ENCODE data around the gene ATP10A. TPM values are rescaled to one million over a fixed set of nuclear protein-coding genes. Genes with fewer than 3 reads are reported as not detected.
"Not testable (repeated sequence)": the region's sequence is repeated elsewhere in the genome, so short reads cannot be mapped to it uniquely, and the experiment has no call there.

The ATP10A gene
- total RNA-seq, 8 experiments from 2014 or later: 0.09 to 4.6 (median 0.97) TPM

GRCh38 chr15:25897658-25898057 lies 34.5 kb upstream of the ATP10A start:
- no peaks in the 10 kb centered on the region for H3K4me1 ChIP-seq (replicated peaks in 1 of 2)
- in situ Hi-C loops (cut with MboI; ENCODE audit: low pct_unique_long_range_greater_than_20kb in 2 of 9, low sequenced_read_pairs in 9 of 9, unreplicated experiment in 9 of 9): no loop called here
- H3K27ac ChIP-seq: no peak overlapping the region
- no peak for ATAC-seq (replicated peaks in 6 of 8)
- H3K4me3 ChIP-seq: no peak overlapping the region

DNA sequence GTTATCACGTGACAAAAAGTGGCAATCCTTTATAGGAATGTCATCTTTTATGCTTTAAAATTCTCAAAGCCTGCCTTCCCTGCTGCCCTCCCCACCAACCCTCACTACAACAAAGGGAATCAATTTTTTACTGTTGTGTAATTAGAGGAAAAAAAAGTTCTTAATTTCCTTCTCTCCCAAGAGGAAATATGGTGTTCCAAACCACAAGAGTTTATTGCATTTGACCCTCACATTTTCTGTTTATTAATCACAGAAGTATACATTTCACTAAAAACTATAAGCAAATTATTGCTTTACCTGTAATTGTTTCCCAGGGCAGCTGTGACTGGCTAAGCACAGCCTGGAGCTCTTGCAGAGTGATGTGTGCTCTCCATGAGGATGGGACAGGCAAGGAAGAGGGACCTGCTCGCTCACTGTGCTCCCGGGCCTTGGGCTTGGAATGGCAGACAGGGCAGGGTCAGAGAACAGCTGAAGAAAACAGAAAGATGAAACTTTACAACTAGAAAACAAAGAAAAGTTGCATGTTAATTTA lies 31.3 kb upstream of the ATP10A start:
- H3K4me3 ChIP-seq: no peak overlapping the region
- no peaks in the 10 kb centered on the region for H3K4me1 ChIP-seq (replicated peaks in 1 of 2)
- ATAC-seq (replicated peaks in 6 of 8): no peak
- in situ Hi-C loops (cut with MboI; ENCODE audit: low pct_unique_long_range_greater_than_20kb in 2 of 9, low sequenced_read_pairs in 9 of 9, unreplicated experiment in 9 of 9): no loop called here
- H3K27ac ChIP-seq: no peak overlapping the region
- 28 to 100% (median 82%) methylated on average over 1 to 3 of the region's 3 CpGs; no CpG with 5 or more reads in 1 of the 10 experiments for WGBS, 10 experiments

DNA sequence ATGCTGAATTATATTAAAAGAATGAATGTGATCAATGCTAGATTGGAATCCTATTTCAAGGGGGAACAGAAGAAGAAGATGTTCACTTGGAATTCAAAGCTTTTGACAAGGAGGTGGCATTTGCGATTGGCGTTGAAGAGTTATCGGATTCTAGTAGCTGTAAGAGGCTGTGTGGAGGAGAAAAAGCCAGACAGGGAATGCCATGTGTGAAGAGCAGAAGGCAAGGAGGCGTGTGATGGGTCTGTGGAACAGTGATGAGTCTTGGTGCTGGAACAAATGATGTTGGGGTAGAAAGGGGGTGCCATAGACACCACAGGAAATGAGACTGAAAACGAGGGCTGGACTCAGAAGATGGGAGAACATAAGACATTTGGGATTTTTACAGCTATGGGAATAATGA lies 30.5 kb upstream of the ATP10A start:
- WGBS, 10 experiments: 57 to 92% (median 82%) methylated on average over 1 to 5 of the region's 5 CpGs; no CpG with 5 or more reads in 1 of the 10 experiments
- ATAC-seq (replicated peaks in 6 of 8): no peak
- in situ Hi-C loops (cut with MboI; ENCODE audit: low pct_unique_long_range_greater_than_20kb in 2 of 9, low sequenced_read_pairs in 9 of 9, unreplicated experiment in 9 of 9): no loop called here
- Histone ChIP-seq H3K4me1 (replicated peaks in 1 of 2) (no peaks in the 10 kb centered on the region), H3K27ac (no peak overlapping the region), H3K4me3 (no peak overlapping the region)

- H3K4me1 ChIP-seq (replicated peaks in 1 of 2): no peaks in the 10 kb centered on the region
- in situ Hi-C loops (cut with MboI; ENCODE audit: low pct_unique_long_range_greater_than_20kb in 2 of 9, low sequenced_read_pairs in 9 of 9, unreplicated experiment in 9 of 9): no loop called here
- ATAC-seq (replicated peaks in 6 of 8): no peak
- H3K27ac ChIP-seq: no peak overlapping the region
- no peak overlapping the region for H3K4me3 ChIP-seq
- 0 to 87% (median 58%) methylated on average over 1 to 3 of the region's 3 CpGs; no CpG with 5 or more reads in 2 of the 10 experiments for WGBS, 10 experiments
Measured at GRCh38 chr15:25892126-25892525, 29.0 kb upstream of the ATP10A start.

- Histone ChIP-seq H3K27ac (no peak overlapping the region), H3K4me3 (no peak overlapping the region), H3K4me1 (replicated peaks in 1 of 2) (no peaks in the 10 kb centered on the region)
- ATAC-seq (replicated peaks in 6 of 8): no peak
- in situ Hi-C loops (cut with MboI; ENCODE audit: low pct_unique_long_range_greater_than_20kb in 2 of 9, low sequenced_read_pairs in 9 of 9, unreplicated experiment in 9 of 9): no loop called here
- WGBS, 10 experiments: 55 to 100% (median 76%) methylated on average over 1 to 4 of the region's 4 CpGs
Measured at GRCh38 chr15:25891081-25891480, 28.0 kb upstream of the ATP10A start.

- WGBS, 10 experiments: 11 to 92% (median 66%) methylated on average over 1 to 5 of the region's 5 CpGs; no CpG with 5 or more reads in 3 of the 10 experiments
- ATAC-seq (replicated peaks in 6 of 8): peak in 3 of 8 experiments; percentile 16 to 60 (median 39)
- in situ Hi-C loops (cut with MboI; ENCODE audit: low pct_unique_long_range_greater_than_20kb in 2 of 9, low sequenced_read_pairs in 9 of 9, unreplicated experiment in 9 of 9): no loop called here
- Histone ChIP-seq H3K4me1 (replicated peaks in 1 of 2) (no peaks in the 10 kb centered on the region), H3K27ac (no peak overlapping the region), H3K4me3 (no peak overlapping the region)
Measured at GRCh38 chr15:25890529-25890928, 27.4 kb upstream of the ATP10A start.

DNA sequence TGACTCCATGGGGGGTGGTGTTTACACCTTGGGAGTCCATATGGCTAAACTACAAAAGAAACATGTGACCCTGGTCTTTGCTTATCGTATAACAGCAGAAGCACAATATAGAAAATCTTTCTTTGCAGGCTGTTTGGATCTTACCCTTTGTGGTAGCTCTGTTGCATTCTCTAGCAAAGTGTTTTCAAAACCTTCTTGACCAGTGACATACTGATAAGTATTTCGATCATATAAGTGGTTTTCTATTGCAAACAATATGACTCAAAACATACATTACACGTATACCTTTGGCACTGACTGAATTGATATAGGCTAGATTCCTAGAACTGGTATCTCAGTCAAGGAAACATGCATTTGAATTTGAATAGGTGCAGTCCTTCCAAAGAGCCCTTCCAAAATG lies 24.7 kb upstream of the ATP10A start:
- Histone ChIP-seq H3K4me1 (replicated peaks in 1 of 2) (no peaks in the 10 kb centered on the region), H3K27ac (no peak overlapping the region), H3K4me3 (no peak overlapping the region)
- ATAC-seq (replicated peaks in 6 of 8): no peak
- in situ Hi-C loops (cut with MboI; ENCODE audit: low pct_unique_long_range_greater_than_20kb in 2 of 9, low sequenced_read_pairs in 9 of 9, unreplicated experiment in 9 of 9): no loop called here
- 60 to 100% (median 77%) methylated on average over 1 to 3 of the region's 3 CpGs; no CpG with 5 or more reads in 2 of the 10 experiments for WGBS, 10 experiments

- in situ Hi-C loops (cut with MboI; ENCODE audit: low pct_unique_long_range_greater_than_20kb in 2 of 9, low sequenced_read_pairs in 9 of 9, unreplicated experiment in 9 of 9): no loop called here
- H3K4me1 ChIP-seq (replicated peaks in 1 of 2): no peaks in the 10 kb centered on the region
- ATAC-seq (replicated peaks in 6 of 8): no peak
- WGBS, 10 experiments: 43 to 100% (median 79%) methylated on average over 2 to 7 of the region's 7 CpGs; no CpG with 5 or more reads in 2 of the 10 experiments
- no peak overlapping the region for H3K27ac ChIP-seq
- H3K4me3 ChIP-seq: no peak overlapping the region
Measured at GRCh38 chr15:25886498-25887140, 23.5 kb upstream of the ATP10A start.

- in situ Hi-C loops (cut with MboI; ENCODE audit: low pct_unique_long_range_greater_than_20kb in 2 of 9, low sequenced_read_pairs in 9 of 9, unreplicated experiment in 9 of 9): no loop called here
Measured at GRCh38 chr15:25884370-25884769, 21.2 kb upstream of the ATP10A start.

GRCh38 chr15:25883463-25884259 lies 20.5 kb upstream of the ATP10A start:
- Histone ChIP-seq H3K27ac (no peak overlapping the region), H3K4me3 (no peak overlapping the region), H3K4me1 (replicated peaks in 1 of 2) (no peaks in the 10 kb centered on the region)
- WGBS, 10 experiments: 0 to 92% (median 73%) methylated on average over 1 to 6 of the region's 6 CpGs
- peak in 3 of 8 experiments; percentile 72 to 87 (median 84) for ATAC-seq (replicated peaks in 6 of 8)
- in situ Hi-C loops (cut with MboI; ENCODE audit: low pct_unique_long_range_greater_than_20kb in 2 of 9, low sequenced_read_pairs in 9 of 9, unreplicated experiment in 9 of 9): no loop called here

More at GRCh38 chr15:25884370-25884769, 21.2 kb upstream of the ATP10A start:
- peak in 2 of 8 experiments; percentile 70 to 71 for ATAC-seq (replicated peaks in 6 of 8)
- no peak overlapping the region for H3K27ac ChIP-seq
- no peak overlapping the region for H3K4me3 ChIP-seq
- 42 to 58% (median 50%) methylated on average over 2 to 5 of the region's 5 CpGs; no CpG with 5 or more reads in 4 of the 10 experiments for WGBS, 10 experiments
- H3K4me1 ChIP-seq (replicated peaks in 1 of 2): no peaks in the 10 kb centered on the region

- Histone ChIP-seq H3K4me1 (replicated peaks in 1 of 2) (no peaks in the 10 kb centered on the region), H3K4me3 (no peak overlapping the region), H3K27ac (no peak overlapping the region)
- in situ Hi-C loops (cut with MboI; ENCODE audit: low pct_unique_long_range_greater_than_20kb in 2 of 9, low sequenced_read_pairs in 9 of 9, unreplicated experiment in 9 of 9): no loop called here
- 40 to 100% (median 63%) methylated on average over 1 to 2 of the region's 2 CpGs; no CpG with 5 or more reads in 2 of the 10 experiments for WGBS, 10 experiments
- ATAC-seq (replicated peaks in 6 of 8): no peak
Measured at GRCh38 chr15:25882466-25882865, 19.3 kb upstream of the ATP10A start.

DNA sequence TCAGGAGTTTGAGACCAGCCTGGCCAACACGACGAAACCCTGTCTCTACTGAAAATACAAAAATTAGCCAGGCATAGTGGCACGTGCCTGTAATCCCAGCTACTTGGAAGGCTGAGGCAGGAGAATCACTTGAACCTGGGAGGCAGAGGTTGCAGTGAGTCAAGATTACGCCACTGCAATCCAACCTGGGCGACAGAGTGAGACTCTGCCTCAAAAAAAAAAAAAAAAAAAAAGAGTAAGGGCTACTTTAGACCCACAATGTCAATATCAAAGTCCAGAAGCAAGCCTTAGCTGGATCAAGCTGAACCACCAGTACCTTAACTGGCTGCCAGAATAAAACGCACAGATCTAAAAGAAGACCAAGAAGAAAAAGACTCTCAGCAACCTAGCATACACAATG lies 17.8 kb upstream of the ATP10A start:
- H3K4me1 ChIP-seq (replicated peaks in 1 of 2); H3K4me3 ChIP-seq; ATAC-seq (replicated peaks in 6 of 8); in situ Hi-C loops (cut with MboI; ENCODE audit: low pct_unique_long_range_greater_than_20kb in 2 of 9, low sequenced_read_pairs in 9 of 9, unreplicated experiment in 9 of 9); H3K27ac ChIP-seq: not testable (repeated sequence)
- WGBS, 10 experiments: 65 to 100% (median 88%) methylated on average over 1 to 4 of the region's 6 CpGs

DNA sequence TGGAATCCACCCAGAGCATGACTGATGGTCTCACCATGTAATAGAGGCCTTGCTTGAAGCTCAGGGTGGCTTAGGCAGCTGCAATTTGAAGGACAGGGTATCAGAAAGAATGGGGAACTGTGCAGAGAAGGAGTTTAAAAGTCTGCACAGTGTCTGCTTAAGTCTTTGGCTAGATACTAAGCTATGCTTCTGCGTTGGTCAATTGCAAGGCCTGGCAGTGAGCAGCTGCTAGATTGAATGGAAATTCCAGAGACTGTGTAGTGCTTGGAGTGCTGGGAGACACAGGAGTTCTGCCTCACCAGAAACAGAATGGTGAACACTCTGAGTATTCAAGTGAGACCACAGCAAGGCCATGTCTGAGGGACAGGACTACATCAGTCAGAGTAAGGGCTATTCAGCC lies 17.3 kb upstream of the ATP10A start:
- ATAC-seq (replicated peaks in 6 of 8): no peak
- H3K27ac ChIP-seq: no peak overlapping the region
- no peaks in the 10 kb centered on the region for H3K4me1 ChIP-seq (replicated peaks in 1 of 2)
- in situ Hi-C loops (cut with MboI; ENCODE audit: low pct_unique_long_range_greater_than_20kb in 2 of 9, low sequenced_read_pairs in 9 of 9, unreplicated experiment in 9 of 9): no loop called here
- no peak overlapping the region for H3K4me3 ChIP-seq
- 83 to 100% (median 100%) methylated on average over 1 of the region's 1 CpG; no CpG with 5 or more reads in 7 of the 10 experiments for WGBS, 10 experiments
